ENCODE data around the gene PUM2.

Gene PUM2

GRCh38 chr2:20309001-20309400, 41.6 kb downstream of the PUM2 start:
- Histone ChIP-seq H3K27ac (ENCODE audit: low read depth, low read length, severe bottlenecking) (no peak overlapping the region), H3K4me1 (ENCODE audit: control insufficient read depth, insufficient read depth, low read length, poor library complexity, severe bottlenecking) (no peaks in the 10 kb centered on the region), H3K4me3 (ENCODE audit: extremely low read depth, insufficient read depth, low read length, poor library complexity, severe bottlenecking) (no peak overlapping the region), H3K9me3 (ENCODE audit: control insufficient read depth, low read length) (no peaks in the 10 kb centered on the region), H3K36me3 (ENCODE audit: control insufficient read depth, insufficient read depth, low read length) (peaks cover 68% of the 10 kb centered on the region)
- 93% methylated on average over 2 of the region's 2 CpGs; no CpG with 5 or more reads in 1 of the 2 experiments for WGBS, 2 experiments (ENCODE audit: insufficient coverage in 2 of 2)

- H3K4me3 ChIP-seq (ENCODE audit: extremely low read depth, insufficient read depth, low read length, poor library complexity, severe bottlenecking) = no peak overlapping the region
Measured at GRCh38 chr2:20307311-20307710, 43.3 kb downstream of the PUM2 start.

GRCh38 chr2:20304411-20304810, 46.2 kb downstream of the PUM2 start:
- no peak overlapping the region for H3K4me3 ChIP-seq (ENCODE audit: extremely low read depth, insufficient read depth, low read length, poor library complexity, severe bottlenecking)
- no peaks in the 10 kb centered on the region for H3K9me3 ChIP-seq (ENCODE audit: control insufficient read depth, low read length)
- peaks cover 84% of the 10 kb centered on the region for H3K36me3 ChIP-seq (ENCODE audit: control insufficient read depth, insufficient read depth, low read length)
- no peaks in the 10 kb centered on the region for H3K4me1 ChIP-seq (ENCODE audit: control insufficient read depth, insufficient read depth, low read length, poor library complexity, severe bottlenecking)
- WGBS, 2 experiments (ENCODE audit: insufficient coverage in 2 of 2) = 100% methylated on average over 1 of the region's 1 CpG; no CpG with 5 or more reads in 1 of the 2 experiments
- no peak overlapping the region for H3K27ac ChIP-seq (ENCODE audit: low read depth, low read length, severe bottlenecking)

More at GRCh38 chr2:20307311-20307710, 43.3 kb downstream of the PUM2 start:
- Histone ChIP-seq H3K9me3 (ENCODE audit: control insufficient read depth, low read length) (no peaks in the 10 kb centered on the region), H3K4me1 (ENCODE audit: control insufficient read depth, insufficient read depth, low read length, poor library complexity, severe bottlenecking) (no peaks in the 10 kb centered on the region), H3K36me3 (ENCODE audit: control insufficient read depth, insufficient read depth, low read length) (peaks cover 75% of the 10 kb centered on the region), H3K27ac (ENCODE audit: low read depth, low read length, severe bottlenecking) (no peak overlapping the region)

GRCh38 chr2:20303966-20304365, 46.7 kb downstream of the PUM2 start:
- Histone ChIP-seq H3K9me3 (ENCODE audit: control insufficient read depth, low read length) (no peaks in the 10 kb centered on the region), H3K27ac (ENCODE audit: low read depth, low read length, severe bottlenecking) (no peak overlapping the region), H3K4me1 (ENCODE audit: control insufficient read depth, insufficient read depth, low read length, poor library complexity, severe bottlenecking) (no peaks in the 10 kb centered on the region), H3K36me3 (ENCODE audit: control insufficient read depth, insufficient read depth, low read length) (peaks cover 85% of the 10 kb centered on the region), H3K4me3 (ENCODE audit: extremely low read depth, insufficient read depth, low read length, poor library complexity, severe bottlenecking) (no peak overlapping the region)
- no CpG with 5 or more reads among the region's 1 CpG for WGBS, 2 experiments (ENCODE audit: insufficient coverage in 2 of 2)

GRCh38 chr2:20302019-20302418, 48.6 kb downstream of the PUM2 start:
- no peak overlapping the region for H3K27ac ChIP-seq (ENCODE audit: low read depth, low read length, severe bottlenecking)
- 97 to 100% methylated on average over 3 of the region's 4 CpGs for WGBS, 2 experiments (ENCODE audit: insufficient coverage in 2 of 2)
- peaks cover 85% of the 10 kb centered on the region for H3K36me3 ChIP-seq (ENCODE audit: control insufficient read depth, insufficient read depth, low read length)
- no peaks in the 10 kb centered on the region for H3K4me1 ChIP-seq (ENCODE audit: control insufficient read depth, insufficient read depth, low read length, poor library complexity, severe bottlenecking)
- H3K9me3 ChIP-seq (ENCODE audit: control insufficient read depth, low read length) = no peaks in the 10 kb centered on the region
- no peak overlapping the region for H3K4me3 ChIP-seq (ENCODE audit: extremely low read depth, insufficient read depth, low read length, poor library complexity, severe bottlenecking)

- H3K4me1 ChIP-seq (ENCODE audit: control insufficient read depth, insufficient read depth, low read length, poor library complexity, severe bottlenecking) = no peaks in the 10 kb centered on the region
- H3K4me3 ChIP-seq (ENCODE audit: extremely low read depth, insufficient read depth, low read length, poor library complexity, severe bottlenecking) = no peak overlapping the region
- H3K27ac ChIP-seq (ENCODE audit: low read depth, low read length, severe bottlenecking) = peak overlapping the region; percentile 19
- H3K36me3 ChIP-seq (ENCODE audit: control insufficient read depth, insufficient read depth, low read length) = peaks cover 81% of the 10 kb centered on the region
- 97 to 100% methylated on average over 3 of the region's 5 CpGs for WGBS, 2 experiments (ENCODE audit: insufficient coverage in 2 of 2)
- no peaks in the 10 kb centered on the region for H3K9me3 ChIP-seq (ENCODE audit: control insufficient read depth, low read length)
Measured at GRCh38 chr2:20300656-20301055, 50.0 kb downstream of the PUM2 start.

GRCh38 chr2:20299113-20299512, 51.5 kb downstream of the PUM2 start:
- no peaks in the 10 kb centered on the region for H3K4me1 ChIP-seq (ENCODE audit: control insufficient read depth, insufficient read depth, low read length, poor library complexity, severe bottlenecking)
- 93 to 95% methylated on average over 5 to 6 of the region's 6 CpGs for WGBS, 2 experiments (ENCODE audit: insufficient coverage in 2 of 2)
- H3K9me3 ChIP-seq (ENCODE audit: control insufficient read depth, low read length) = no peaks in the 10 kb centered on the region
- no peak overlapping the region for H3K4me3 ChIP-seq (ENCODE audit: extremely low read depth, insufficient read depth, low read length, poor library complexity, severe bottlenecking)
- H3K27ac ChIP-seq (ENCODE audit: low read depth, low read length, severe bottlenecking) = no peak overlapping the region
- peaks cover 84% of the 10 kb centered on the region for H3K36me3 ChIP-seq (ENCODE audit: control insufficient read depth, insufficient read depth, low read length)

GRCh38 chr2:20294231-20294630, 56.4 kb downstream of the PUM2 start:
- WGBS, 2 experiments (ENCODE audit: insufficient coverage in 2 of 2) = 100% methylated on average over 3 to 4 of the region's 9 CpGs
- Histone ChIP-seq H3K36me3 (ENCODE audit: control insufficient read depth, insufficient read depth, low read length) (peaks cover 66% of the 10 kb centered on the region), H3K4me1 (ENCODE audit: control insufficient read depth, insufficient read depth, low read length, poor library complexity, severe bottlenecking) (peaks cover 3% of the 10 kb centered on the region), H3K9me3 (ENCODE audit: control insufficient read depth, low read length) (no peaks in the 10 kb centered on the region), H3K27ac (ENCODE audit: low read depth, low read length, severe bottlenecking) (no peak overlapping the region), H3K4me3 (ENCODE audit: extremely low read depth, insufficient read depth, low read length, poor library complexity, severe bottlenecking) (no peak overlapping the region)

- H3K36me3 ChIP-seq (ENCODE audit: control insufficient read depth, insufficient read depth, low read length) = peaks cover 65% of the 10 kb centered on the region
- H3K4me3 ChIP-seq (ENCODE audit: extremely low read depth, insufficient read depth, low read length, poor library complexity, severe bottlenecking) = no peak overlapping the region
- H3K9me3 ChIP-seq (ENCODE audit: control insufficient read depth, low read length) = no peaks in the 10 kb centered on the region
- WGBS, 2 experiments (ENCODE audit: insufficient coverage in 2 of 2) = 100% methylated on average over 1 of the region's 5 CpGs; no CpG with 5 or more reads in 1 of the 2 experiments
- no peak overlapping the region for H3K27ac ChIP-seq (ENCODE audit: low read depth, low read length, severe bottlenecking)
- H3K4me1 ChIP-seq (ENCODE audit: control insufficient read depth, insufficient read depth, low read length, poor library complexity, severe bottlenecking) = peaks cover 3% of the 10 kb centered on the region
Measured at GRCh38 chr2:20292984-20293383, 57.7 kb downstream of the PUM2 start.

- no peak overlapping the region for H3K27ac ChIP-seq (ENCODE audit: low read depth, low read length, severe bottlenecking)
- H3K36me3 ChIP-seq (ENCODE audit: control insufficient read depth, insufficient read depth, low read length) = peaks cover 64% of the 10 kb centered on the region
- 94 to 96% methylated on average over 7 to 12 of the region's 13 CpGs for WGBS, 2 experiments (ENCODE audit: insufficient coverage in 2 of 2)
- H3K4me3 ChIP-seq (ENCODE audit: extremely low read depth, insufficient read depth, low read length, poor library complexity, severe bottlenecking) = no peak overlapping the region
- no peaks in the 10 kb centered on the region for H3K9me3 ChIP-seq (ENCODE audit: control insufficient read depth, low read length)
- peaks cover 3% of the 10 kb centered on the region for H3K4me1 ChIP-seq (ENCODE audit: control insufficient read depth, insufficient read depth, low read length, poor library complexity, severe bottlenecking)
Measured at GRCh38 chr2:20291846-20292408, 58.7 kb downstream of the PUM2 start.

- H3K9me3 ChIP-seq (ENCODE audit: control insufficient read depth, low read length) = no peaks in the 10 kb centered on the region
- no peak overlapping the region for H3K4me3 ChIP-seq (ENCODE audit: extremely low read depth, insufficient read depth, low read length, poor library complexity, severe bottlenecking)
- peak overlapping the region; percentile 54 for H3K27ac ChIP-seq (ENCODE audit: low read depth, low read length, severe bottlenecking)
- 65 to 71% methylated on average over 3 to 6 of the region's 7 CpGs for WGBS, 2 experiments (ENCODE audit: insufficient coverage in 2 of 2)
- peaks cover 63% of the 10 kb centered on the region for H3K36me3 ChIP-seq (ENCODE audit: control insufficient read depth, insufficient read depth, low read length)
- peaks cover 3% of the 10 kb centered on the region for H3K4me1 ChIP-seq (ENCODE audit: control insufficient read depth, insufficient read depth, low read length, poor library complexity, severe bottlenecking)
Measured at GRCh38 chr2:20291106-20291564, 59.5 kb downstream of the PUM2 start.

Data from mesodermal cell (in vitro differentiated cells).